HepG2 (cell line): ENCODE measurements around the gene RSBN1L. TPM values are rescaled to one million over a fixed set of nuclear protein-coding genes. Genes with fewer than 3 reads are reported as not detected.

Source experiments
- ATAC-seq: fragments of 200-7000 bp; cut with Tn5 transposase; 3 replicates; pipeline ENCODE4 v1.9.1; 2020; ENCODE audit warnings: mild to moderate bottlenecking, moderate library complexity
- BruUV-seq: library from RNA; stranded (reverse); fragments of 400-500 nt; replicated peaks from 2 replicates; lab custom pipeline; 2021; lab: Mats Ljungman, UMichigan
- CTCF ChIA-PET: fragments of 300-600 bp; formaldehyde crosslinking; extraction: SDS; loops from one replicate; lab custom pipeline; 2021; ENCODE audit warnings: low total read pairs, inconsistent platforms, low intra/inter-chr PET ratio; lab: Yijun Ruan, JAX
- POLR2A ChIA-PET: fragments of 350-600 bp; sonication (Branson Sonifier 250); formaldehyde crosslinking; loops from one replicate; lab custom pipeline; 2020; ENCODE audit warnings: antibody characterized with exemption, inconsistent platforms; lab: Yijun Ruan, JAX
- DNase-seq: peaks from one replicate; pipeline ENCODE4 v3.0.0-alpha.2; 2015; ENCODE audit warnings: low spot score
- FAIRE-seq: peaks from 3 replicates; lab custom pipeline; 2011; peaks lifted over from hg19 to GRCh38; lab: Jason Lieb, UNC
- H2AFZ ChIP-seq: one replicate; pipeline ENCODE4 v1.6.1; 2011; ENCODE audit warnings: low read length, inconsistent platforms
- H3K27ac ChIP-seq: fragments of 300-600 bp; 3 replicates; pipeline ENCODE4 v1.8.0; 2011; ENCODE audit warnings: mixed run types, mild to moderate bottlenecking, mixed read lengths, low read length, inconsistent platforms; ENCODE audit not compliant: insufficient read depth; ENCODE audit errors: extremely low read length
- H3K27me3 ChIP-seq, 2 experiments: fragments of 200-600 bp in 1 of 2; 2 replicates in 1 of 2; 3 replicates in 1 of 2; pipeline versions ENCODE4 v1.6.0 to v1.8.0; 2011; ENCODE audit warnings: low read length in 2 of 2, mild to moderate bottlenecking in 2 of 2, moderate library complexity in 2 of 2, inconsistent platforms in 1 of 2; ENCODE audit not compliant: insufficient read depth in 2 of 2, control insufficient read depth in 1 of 2
- H3K36me3 ChIP-seq, 2 experiments: fragments of 200-600 bp in 1 of 2; replicated peaks in 1 of 2; 2 replicates in 1 of 2; 3 replicates in 1 of 2; pipeline versions ENCODE4 v1.5.1 to v1.8.0; 2011; ENCODE audit warnings: low read length in 2 of 2, inconsistent platforms in 1 of 2; ENCODE audit not compliant: insufficient read depth in 2 of 2, control insufficient read depth in 1 of 2
- H3K4me1 ChIP-seq: 2 replicates; pipeline ENCODE4 v1.5.1; 2012; ENCODE audit warnings: low read length, inconsistent platforms; ENCODE audit not compliant: insufficient read depth
- H3K4me2 ChIP-seq: 2 replicates; pipeline ENCODE4 v1.6.0; 2011; ENCODE audit warnings: low read depth, low read length, inconsistent platforms
- H3K4me3 ChIP-seq, 3 experiments: fragments of 200-600 bp in 1 of 3; sonication (generic), shearing (Covaris generic) in 1 of 3; replicated peaks in 1 of 3; 2 replicates each; pipeline ENCODE4 v1.5.1; 2011 to 2016; ENCODE audit warnings: low read length in 3 of 3, inconsistent platforms in 2 of 3, low read depth in 2 of 3, mild to moderate bottlenecking in 2 of 3, control low read depth in 1 of 3, mixed read lengths in 1 of 3; ENCODE audit not compliant: insufficient read depth in 1 of 3
- H3K79me2 ChIP-seq: one replicate; pipeline ENCODE4 v1.6.1; 2011; ENCODE audit warnings: low read length, inconsistent platforms; ENCODE audit not compliant: insufficient read depth
- H3K9ac ChIP-seq: 2 replicates; pipeline ENCODE4 v1.6.0; 2011; ENCODE audit warnings: mild to moderate bottlenecking, low read depth, low read length, inconsistent platforms; ENCODE audit not compliant: insufficient read depth
- H3K9me3 ChIP-seq: 2 replicates; pipeline ENCODE4 v1.5.1; 2012; ENCODE audit warnings: mild to moderate bottlenecking, low read length
- H4K20me1 ChIP-seq: 2 replicates; pipeline ENCODE4 v1.6.0; 2011; ENCODE audit warnings: inconsistent platforms, mild to moderate bottlenecking, low read length, moderate library complexity; ENCODE audit not compliant: insufficient read depth
- ZBTB2 ChIP-seq: sonication (generic); formaldehyde crosslinking; IDR thresholded peaks from 2 replicates; pipeline ENCODE4 v1.8.0; 2022; ENCODE audit warnings: low read depth, missing genetic modification reagents
- ZBTB38 ChIP-seq: sonication (generic); formaldehyde crosslinking; IDR thresholded peaks from 2 replicates; pipeline ENCODE4 v1.5.1; 2020; ENCODE audit warnings: mild to moderate bottlenecking, missing genetic modification reagents
- ZNF816 ChIP-seq: sonication (generic); formaldehyde crosslinking; IDR thresholded peaks from 2 replicates; pipeline ENCODE4 v1.8.0; 2022; ENCODE audit warnings: missing genetic modification reagents, mild to moderate bottlenecking, borderline replicate concordance
- WGBS: methylation state at CpG from one replicate; pipeline ENCODE4 v1.1.6; 2017; ENCODE audit warnings: low lambda C conversion rate; 5-methylcytosine and 5-hydroxymethylcytosine counted together
- in situ Hi-C: cut with HindIII; loops from 2 replicates; pipeline ENCODE4 v1.10.0; 2017; ENCODE audit warnings: low pct_unique_long_range_greater_than_20kb; ENCODE audit not compliant: extremely low pct_ligation_motif_present
- intact Hi-C: fragments of 100-400 bp; cut with micrococcal nuclease; formaldehyde crosslinking; loops from one replicate; pipeline ENCODE4 v1.10.0; 2022; ENCODE audit not compliant: unreplicated experiment
- polyA plus RNA-seq, 8 experiments: library from polyadenylated mRNA; depleted of rRNA in 3 of 8; stranded (reverse) in 7 of 8; unstranded in 1 of 8; fragments of >200 nt; fragmentation: Illumina TruSeq in 4 of 8; extraction: Trizol in 4 of 8; gene quantifications; 2 replicates each; pipeline versions ENCODE4 v1.2.1 to v1.2.3, GENCODE V29; 2011 to 2016; ENCODE audit warnings: low read depth in 4 of 8, missing spikeins in 1 of 8, mixed read lengths in 1 of 8; ENCODE audit not compliant: insufficient read depth in 1 of 8
- total RNA-seq, 5 experiments: library from RNA; depleted of rRNA; stranded (reverse); fragments of >200 nt; fragmentation: Illumina TruSeq; extraction: Trizol; gene quantifications; 2 replicates each; pipeline ENCODE4 v1.2.3, GENCODE V29; 2016; ENCODE audit warnings: low read depth in 1 of 5

Gene RSBN1L
- total and polyA plus RNA-seq, 2 of the 13 experiments (the other 11 are each of a cell fraction or from before 2014, with no cell fraction given), result 7.7 to 21.3 TPM

GRCh38 chr7:77693830-77694583 is 2.3 kb upstream of the RSBN1L start:
- ChIA-PET CTCF (no interaction called here), POLR2A (interaction anchor here (1.2 kb wide), 1 partner anchor 10 kb away, joined by 3 read pairs; no protein-coding TSS in a partner anchor)
- intact Hi-C loops, result no loop called here
- 0 out of 5 replicates have a peak, but pooled peaks cover 0 to 3% of the 10 kb centered on the region in 2 experiments for H3K36me3 ChIP-seq
- H3K9ac ChIP-seq, result peak overlapping the region; percentile 51
- H3K4me2 ChIP-seq, result peak overlapping the region; percentile 75
- DNase-seq (no peak), FAIRE-seq (no peak), ATAC-seq (no peak)
- TSS peak; percentile 33 for BruUV-seq
- WGBS, result 70% methylated on average over 14 of the region's 14 CpGs
- in situ Hi-C loops, result no loop called here
- H3K79me2 ChIP-seq, result peaks cover 88% of the 10 kb centered on the region
- H3K27me3 ChIP-seq, result no peaks in the 10 kb centered on the region; a peak in 1 of 5 replicates
- H4K20me1 ChIP-seq, result peaks cover 14% of the 10 kb centered on the region
- TF ChIP-seq ZNF816 (CRISPR knock-in tag) (0 out of 2 replicates have a peak, but pooled peaks have one; percentile 44), ZBTB2 (CRISPR knock-in tag) (no peak), ZBTB38 (peak; percentile 77)
- H3K27ac ChIP-seq, result peak overlapping the region; percentile 66
- H3K9me3 ChIP-seq, result no peaks in the 10 kb centered on the region
- H3K4me1 ChIP-seq, result peaks cover 60% of the 10 kb centered on the region
- no peak overlapping the region for H2AFZ ChIP-seq
- H3K4me3 ChIP-seq, result peak overlapping the region; percentile 44 to 58 (median 51)
